IPS DF 4.7 (cell line): ENCODE measurements around the gene LCAT.
"Not testable (repeated sequence)": the region's sequence is repeated elsewhere in the genome, so short reads cannot be mapped to it uniquely, and the experiment has no call there.

ENCODE experiments used
- DNase-seq: peaks from one replicate; pipeline ENCODE4 v3.0.0-alpha.2; 2013; ENCODE audit warnings: low spot score; ENCODE audit errors: extremely low read depth

Gene LCAT

GRCh38 chr16:67943619-67944504 lies at the start of gene LCAT:
LCAT (minus strand) TSS chr16:67944120; CDS start chr16:67944101, 19 bp downstream.
- no peak for DNase-seq

- no peak for DNase-seq
These were observed 49.5 kb upstream of the LCAT start for GRCh38 chr16:67993207-67994039.

- no peak for DNase-seq
These were observed 48.8 kb upstream of the LCAT start for GRCh38 chr16:67992661-67993206.

GRCh38 chr16:67990018-67990386 lies 46.1 kb upstream of the LCAT start:
- DNase-seq = no peak

GRCh38 chr16:67989322-67990017 lies 45.5 kb upstream of the LCAT start:
- DNase-seq = no peak

- DNase-seq = no peak
These were observed 44.8 kb upstream of the LCAT start for GRCh38 chr16:67988675-67989074.

- DNase-seq = no peak
These were observed 43.7 kb upstream of the LCAT start for GRCh38 chr16:67987460-67988160.

- no peak for DNase-seq
These were observed 43.0 kb upstream of the LCAT start for GRCh38 chr16:67986949-67987348.

- no peak for DNase-seq
These were observed 38.2 kb upstream of the LCAT start for GRCh38 chr16:67982011-67982696.

GRCh38 chr16:67979955-67980678 lies 36.2 kb upstream of the LCAT start, which contains the start of gene DPEP3:
DPEP3 (minus strand) TSS chr16:67980499; CDS start chr16:67980380, 119 bp downstream.
- no peak for DNase-seq

- no peak for DNase-seq
These were observed 33.7 kb upstream of the LCAT start for GRCh38 chr16:67977469-67978227.

- no peak for DNase-seq
These were observed 33.1 kb upstream of the LCAT start for GRCh38 chr16:67977005-67977404.

- DNase-seq = no peak
These were observed 32.3 kb upstream of the LCAT start for GRCh38 chr16:67976205-67976604.

- no peak for DNase-seq
These were observed 31.6 kb upstream of the LCAT start for GRCh38 chr16:67975321-67976105.

- DNase-seq = not testable (repeated sequence)
These were observed 28.4 kb upstream of the LCAT start for GRCh38 chr16:67972285-67972684.

GRCh38 chr16:67971111-67971510 lies 27.2 kb upstream of the LCAT start:
- DNase-seq = no peak

- DNase-seq = no peak
These were observed 25.5 kb upstream of the LCAT start for GRCh38 chr16:67969254-67970039.
